Measurements from ENCODE around the gene TTC7B. TPM values are rescaled to one million over a fixed set of nuclear protein-coding genes. Genes with fewer than 3 reads are reported as not detected.

TTC7B gene
- total and polyA plus RNA-seq, 2 of the 13 experiments (the other 11 are each of a cell fraction or from before 2014, with no cell fraction given): 1.3 to 3.2 TPM

GRCh38 chr14:90521930-90522483 lies 294.2 kb downstream of the TTC7B start:
- no peak overlapping the region for H2AFZ ChIP-seq (ENCODE audit: low read length)
- no peaks in the 10 kb centered on the region for H4K20me1 ChIP-seq (ENCODE audit: insufficient read depth, low read length)
- peaks cover 3 to 5% of the 10 kb centered on the region in 2 experiments; a peak in 2 of 5 replicates for H3K27me3 ChIP-seq (ENCODE audit: control insufficient read depth in 1 of 2, insufficient read depth in 2 of 2, low read length in 2 of 2)
- POLR2A ChIA-PET: no interaction called here
- no peaks in the 10 kb centered on the region for H3K79me2 ChIP-seq (ENCODE audit: insufficient read depth, low read length)
- no peak for DNase-seq (ENCODE audit: low spot score)
- H3K27ac ChIP-seq (ENCODE audit: extremely low read length, insufficient read depth, low read length): no peak overlapping the region
- H3K9me3 ChIP-seq (ENCODE audit: low read length): peaks cover 9% of the 10 kb centered on the region
- CTCF ChIA-PET (ENCODE audit: low intra/inter-chr PET ratio, low total read pairs): interaction anchor here (1.1 kb wide), 1 partner anchor 122 kb away, joined by 3 read pairs; no protein-coding TSS in a partner anchor
- no peak for ATAC-seq
- no peak overlapping the region for H3K4me3 ChIP-seq (replicated peaks in 1 of 3; ENCODE audit: insufficient read depth in 1 of 3, low read depth in 2 of 3, low read length in 3 of 3)
- in situ Hi-C loops (cut with HindIII; ENCODE audit: extremely low pct_ligation_motif_present, low pct_unique_long_range_greater_than_20kb): loop anchor here (5.0 kb wide), 1 partner anchor 125 kb away; the partner anchor contains the start of gene CALM1
- TF ChIP-seq PHB2 (IDR thresholded peaks at IDR 0.05; ENCODE audit: partially characterized antibody) (no peak), ZNF768 (CRISPR knock-in tag; IDR thresholded peaks at IDR 0.05) (peak; percentile 94)
- H3K36me3 ChIP-seq (replicated peaks in 1 of 2; ENCODE audit: control insufficient read depth in 1 of 2, insufficient read depth in 2 of 2, low read length in 2 of 2): no peaks in the 10 kb centered on the region
- no peak overlapping the region for H3K4me2 ChIP-seq (ENCODE audit: low read depth, low read length)
- 56% methylated on average over 13 of the region's 18 CpGs for WGBS (ENCODE audit: low lambda C conversion rate)
- no peak for FAIRE-seq
- H3K4me1 ChIP-seq (ENCODE audit: insufficient read depth, low read length): peaks cover 22% of the 10 kb centered on the region
- BruUV-seq (replicated peaks): no TSS peak
- no peak overlapping the region for H3K9ac ChIP-seq (ENCODE audit: insufficient read depth, low read depth, low read length)
- intact Hi-C loops (cut with micrococcal nuclease; ENCODE audit: unreplicated experiment): no loop called here

DNA sequence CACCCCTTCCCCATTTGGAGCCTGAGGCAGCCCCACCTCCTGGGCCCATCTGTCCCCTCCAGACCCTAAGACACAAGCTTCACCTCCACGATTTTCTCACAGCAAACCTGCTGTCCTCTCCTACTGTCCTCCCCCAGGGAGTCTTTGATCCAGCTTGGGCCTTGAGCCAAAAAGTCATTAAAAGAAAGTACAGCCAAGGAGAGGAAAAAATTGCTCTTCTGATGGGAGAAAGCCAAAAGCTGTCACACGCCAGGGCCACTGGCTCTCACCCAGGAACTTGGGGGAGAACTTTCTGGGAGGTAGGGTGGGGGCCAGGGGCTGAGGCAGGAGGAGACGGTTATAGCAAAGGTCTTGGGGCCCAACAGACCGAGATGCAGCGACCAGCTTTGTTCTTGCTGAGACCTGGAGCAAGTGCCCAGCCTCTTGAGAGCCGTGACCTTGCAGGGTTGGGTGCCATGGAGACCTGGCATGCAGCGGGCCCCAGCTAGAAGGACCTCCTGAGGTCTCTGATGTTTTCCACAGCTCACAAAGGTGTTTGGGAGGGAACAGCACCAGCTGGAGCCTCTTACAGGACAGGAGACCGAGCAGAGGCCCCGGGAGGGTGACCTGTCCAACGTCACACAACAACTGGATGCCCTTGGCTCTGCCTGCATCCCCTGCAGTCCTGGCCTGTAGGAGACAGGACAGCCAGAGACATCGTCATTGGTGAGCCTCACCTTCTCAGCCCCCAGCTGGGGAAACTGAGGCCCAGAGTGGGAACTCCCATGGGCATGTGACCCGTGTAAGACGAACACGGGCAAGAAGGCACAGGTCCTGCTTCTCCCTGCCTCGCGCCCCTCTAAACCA lies 294.9 kb downstream of the TTC7B start:
- H3K9ac ChIP-seq (ENCODE audit: insufficient read depth, low read depth, low read length): no peak overlapping the region
- no peak overlapping the region for H3K4me3 ChIP-seq (replicated peaks in 1 of 3; ENCODE audit: insufficient read depth in 1 of 3, low read depth in 2 of 3, low read length in 3 of 3)
- peaks cover 29% of the 10 kb centered on the region for H3K4me1 ChIP-seq (ENCODE audit: insufficient read depth, low read length)
- POLR2A ChIA-PET: no interaction called here
- no peak overlapping the region for H2AFZ ChIP-seq (ENCODE audit: low read length)
- DNase-seq (ENCODE audit: low spot score) (no peak), FAIRE-seq (no peak), ATAC-seq (no peak)
- H3K27ac ChIP-seq (ENCODE audit: extremely low read length, insufficient read depth, low read length): no peak overlapping the region
- no peaks in the 10 kb centered on the region for H3K36me3 ChIP-seq (replicated peaks in 1 of 2; ENCODE audit: control insufficient read depth in 1 of 2, insufficient read depth in 2 of 2, low read length in 2 of 2)
- H3K27me3 ChIP-seq (ENCODE audit: control insufficient read depth in 1 of 2, insufficient read depth in 2 of 2, low read length in 2 of 2): peaks cover 3 to 5% of the 10 kb centered on the region in 2 experiments; a peak in 2 of 5 replicates
- peaks cover 2% of the 10 kb centered on the region; the same call in 1 of the 2 replicates for H3K9me3 ChIP-seq (ENCODE audit: low read length)
- intact Hi-C loops (cut with micrococcal nuclease; ENCODE audit: unreplicated experiment) (no loop called here), in situ Hi-C loops (cut with HindIII; ENCODE audit: extremely low pct_ligation_motif_present, low pct_unique_long_range_greater_than_20kb) (loop anchor here (5.0 kb wide), 1 partner anchor 124 kb away; the partner anchor contains the start of gene CALM1)
- 46% methylated on average over 6 of the region's 16 CpGs for WGBS (ENCODE audit: low lambda C conversion rate)
- no peaks in the 10 kb centered on the region for H3K79me2 ChIP-seq (ENCODE audit: insufficient read depth, low read length)
- H4K20me1 ChIP-seq (ENCODE audit: insufficient read depth, low read length): no peaks in the 10 kb centered on the region
- BruUV-seq (replicated peaks): no TSS peak
- no peak overlapping the region for H3K4me2 ChIP-seq (ENCODE audit: low read depth, low read length)
- CTCF ChIA-PET (ENCODE audit: low intra/inter-chr PET ratio, low total read pairs): interaction anchor here (1.1 kb wide), 1 partner anchor 121 kb away, joined by 3 read pairs; no protein-coding TSS in a partner anchor
- TF ChIP-seq SRY (CRISPR knock-in tag; IDR thresholded peaks at IDR 0.05): no peak
- TF ChIP-seq, protein P1, sequence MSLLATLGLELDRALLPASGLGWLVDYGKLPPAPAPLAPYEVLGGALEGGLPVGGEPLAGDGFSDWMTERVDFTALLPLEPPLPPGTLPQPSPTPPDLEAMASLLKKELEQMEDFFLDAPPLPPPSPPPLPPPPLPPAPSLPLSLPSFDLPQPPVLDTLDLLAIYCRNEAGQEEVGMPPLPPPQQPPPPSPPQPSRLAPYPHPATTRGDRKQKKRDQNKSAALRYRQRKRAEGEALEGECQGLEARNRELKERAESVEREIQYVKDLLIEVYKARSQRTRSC (CRISPR knock-in tag; IDR thresholded peaks at IDR 0.05; ENCODE audit: low read depth): no peak
- TF ChIP-seq ZNF138 (CRISPR knock-in tag; IDR thresholded peaks at IDR 0.05; ENCODE audit: low read depth): no peak
- no peak for TF ChIP-seq ATF6 (CRISPR knock-in tag; conservative IDR thresholded peaks at IDR 0.05)
- no peak for TF ChIP-seq ZNF207 (IDR thresholded peaks at IDR 0.05; ENCODE audit: borderline replicate concordance)
- TF ChIP-seq DMTF1 (CRISPR knock-in tag; IDR thresholded peaks at IDR 0.05): no peak
- no peak for TF ChIP-seq MED1 (CRISPR knock-in tag; IDR thresholded peaks at IDR 0.05)
- TF ChIP-seq ZFP62 (CRISPR knock-in tag; IDR thresholded peaks at IDR 0.05): no peak
- no peak for TF ChIP-seq CREM (IDR thresholded peaks at IDR 0.05)
- no peak for TF ChIP-seq CREM (CRISPR knock-in tag; IDR thresholded peaks at IDR 0.05)
